G401 (cell line): ENCODE measurements around the gene CHCHD3. TPM values are rescaled to one million over a fixed set of nuclear protein-coding genes. Genes with fewer than 3 reads are reported as not detected.

Experiments
- DNase-seq: peaks from one replicate; pipeline ENCODE4 v3.0.0-alpha.2; 2015; ENCODE audit warnings: low spot score
- in situ Hi-C: cut with HindIII; loops from 2 replicates; pipeline ENCODE4 v1.10.0; 2016; ENCODE audit warnings: low sequenced_read_pairs, mixed read lengths
- total RNA-seq: library from RNA; depleted of rRNA; stranded (reverse); fragments of >200 nt; shearing (Covaris generic); gene quantifications from 2 replicates; pipeline ENCODE4 v1.2.3, GENCODE V29; 2014

CHCHD3 gene
- total RNA-seq, 1 experiment from 2014 or later = 220 TPM

DNA sequence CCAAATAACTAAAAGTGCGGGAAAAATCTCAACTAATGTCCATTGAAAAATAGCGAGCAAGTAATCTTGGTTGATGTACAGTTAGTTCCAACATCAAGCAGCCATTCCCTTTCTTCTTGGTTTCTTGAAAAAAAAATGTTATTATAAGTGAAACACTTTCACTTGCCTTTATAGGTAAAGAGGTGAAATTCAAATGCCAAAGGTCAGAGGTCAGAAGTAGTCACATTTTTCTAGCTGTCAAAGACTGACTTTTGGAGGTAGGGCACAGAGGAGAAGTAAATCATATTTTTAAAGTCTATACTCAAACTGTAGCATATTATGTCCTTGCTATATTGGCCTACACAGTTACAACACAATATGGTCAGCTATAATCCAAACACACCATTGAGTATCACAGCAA lies 62.3 kb downstream of the CHCHD3 start:
- in situ Hi-C loops = no loop called here
- DNase-seq = no peak

DNA sequence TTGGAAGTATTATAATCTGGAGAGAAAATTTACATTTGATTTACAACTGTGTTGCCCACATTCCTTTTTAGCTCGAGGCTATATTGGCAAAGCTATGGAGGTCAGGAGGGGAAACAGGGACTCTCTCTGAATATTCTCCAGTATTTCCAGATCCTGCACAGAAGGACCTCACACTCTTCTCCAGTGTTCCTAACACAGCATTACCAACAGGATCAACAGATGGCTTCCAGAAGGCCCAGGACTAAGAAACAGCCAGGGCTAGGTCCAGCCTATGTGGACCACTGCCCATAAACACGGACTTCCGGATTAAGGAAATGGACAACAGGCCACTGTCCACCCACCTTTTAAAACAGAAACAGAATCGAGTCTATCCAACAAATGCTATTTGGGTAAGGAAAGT lies 65.3 kb downstream of the CHCHD3 start:
- DNase-seq = no peak
- in situ Hi-C loops = no loop called here

DNA sequence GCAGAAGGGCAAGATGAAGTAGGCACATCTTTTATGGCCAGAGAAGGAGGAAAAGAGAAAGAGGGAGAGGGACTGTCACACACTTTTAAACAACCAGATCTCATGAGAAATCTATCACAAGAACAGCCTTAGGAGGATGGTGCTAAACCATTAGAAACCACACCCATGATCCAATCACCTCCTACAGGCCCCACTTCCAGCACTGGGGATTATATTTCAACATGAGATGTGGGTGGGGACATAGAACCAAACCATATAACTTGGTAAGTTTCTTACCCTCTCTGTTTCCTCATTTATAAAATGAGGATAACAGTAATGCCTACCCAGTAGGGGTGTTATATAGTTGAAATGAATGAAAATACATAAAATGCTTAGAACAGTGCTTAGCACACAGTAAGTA lies 66.0 kb downstream of the CHCHD3 start:
- in situ Hi-C loops = no loop called here
- no peak for DNase-seq

DNA sequence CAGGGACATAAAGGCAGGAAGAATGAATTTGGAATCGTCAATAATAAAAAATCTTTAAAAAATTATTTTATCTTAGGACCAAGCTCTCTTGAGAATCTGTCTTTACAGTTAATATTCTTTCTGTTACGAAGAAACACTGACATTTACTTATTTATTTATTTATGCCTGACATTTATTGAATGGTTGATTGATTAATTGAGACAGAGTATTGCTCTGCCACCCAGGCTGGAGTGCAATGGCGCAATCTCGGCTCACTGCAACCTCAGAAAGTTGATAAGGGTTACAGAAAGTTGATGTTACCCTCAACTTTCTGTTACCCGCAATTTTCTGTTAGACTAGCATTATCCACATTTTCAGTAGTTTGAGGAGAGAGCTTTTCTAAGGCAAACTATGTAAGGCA lies 70.1 kb downstream of the CHCHD3 start:
- in situ Hi-C loops = no loop called here

DNA sequence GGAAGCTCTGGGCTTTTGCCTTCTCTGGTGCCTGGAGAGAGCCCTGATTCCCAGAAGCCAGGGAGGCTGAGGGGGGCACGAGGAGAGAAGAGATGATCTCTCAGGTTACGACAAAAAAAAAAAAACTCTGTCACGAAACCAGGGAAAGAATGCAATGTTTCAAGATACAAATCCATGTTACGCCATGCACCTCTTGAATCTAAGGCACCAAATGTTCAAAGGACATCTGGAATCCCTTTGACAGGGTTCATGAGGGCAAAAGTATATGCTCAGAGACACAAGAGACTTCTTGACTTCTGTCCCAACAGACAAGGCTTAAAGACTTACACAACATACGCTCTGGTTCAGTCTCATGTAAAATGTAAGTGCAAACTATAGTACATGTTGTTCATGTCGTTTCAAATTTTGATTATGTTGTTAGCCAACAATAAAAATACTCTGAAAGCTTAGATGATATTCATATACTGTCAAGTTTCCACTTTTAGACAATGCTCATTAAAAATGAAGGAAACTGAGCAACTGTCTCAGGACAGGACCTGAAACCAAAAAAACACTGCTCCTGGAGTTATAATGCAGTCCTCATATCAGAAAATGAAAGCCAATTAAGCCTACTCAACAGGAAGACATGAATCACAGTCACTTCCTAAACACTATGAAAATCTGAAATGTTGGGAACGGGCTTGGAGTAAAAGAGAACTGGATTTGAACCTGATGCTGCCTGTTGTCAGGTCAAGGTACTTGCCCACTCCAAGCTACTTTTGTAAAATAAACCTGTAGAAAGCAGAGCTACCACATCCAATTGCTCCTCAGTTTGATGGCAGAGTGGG lies 72.3 kb downstream of the CHCHD3 start:
- in situ Hi-C loops = no loop called here
- no peak for DNase-seq

More for the DNA sequence above, 70.1 kb downstream of the CHCHD3 start:
- DNase-seq = no peak

DNA sequence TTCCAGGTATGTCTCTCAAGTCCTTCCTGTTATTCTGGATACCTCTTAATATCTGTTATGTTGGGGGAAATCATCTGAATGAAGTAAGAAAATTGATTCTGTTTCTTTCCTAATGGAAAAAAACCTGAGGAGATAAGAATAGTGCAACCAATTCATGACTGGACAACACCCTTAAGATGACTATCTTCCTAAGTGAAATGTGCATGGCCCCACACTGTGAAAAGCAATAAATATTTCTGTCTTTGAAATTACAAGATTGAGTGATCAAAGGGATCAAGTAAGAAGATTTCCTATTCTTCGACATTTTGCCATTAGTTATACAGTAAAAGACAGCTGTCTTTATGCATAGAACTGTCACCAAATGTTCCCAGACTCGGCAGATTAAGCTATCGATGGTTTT lies 73.9 kb downstream of the CHCHD3 start:
- in situ Hi-C loops = no loop called here
- no peak for DNase-seq

DNA sequence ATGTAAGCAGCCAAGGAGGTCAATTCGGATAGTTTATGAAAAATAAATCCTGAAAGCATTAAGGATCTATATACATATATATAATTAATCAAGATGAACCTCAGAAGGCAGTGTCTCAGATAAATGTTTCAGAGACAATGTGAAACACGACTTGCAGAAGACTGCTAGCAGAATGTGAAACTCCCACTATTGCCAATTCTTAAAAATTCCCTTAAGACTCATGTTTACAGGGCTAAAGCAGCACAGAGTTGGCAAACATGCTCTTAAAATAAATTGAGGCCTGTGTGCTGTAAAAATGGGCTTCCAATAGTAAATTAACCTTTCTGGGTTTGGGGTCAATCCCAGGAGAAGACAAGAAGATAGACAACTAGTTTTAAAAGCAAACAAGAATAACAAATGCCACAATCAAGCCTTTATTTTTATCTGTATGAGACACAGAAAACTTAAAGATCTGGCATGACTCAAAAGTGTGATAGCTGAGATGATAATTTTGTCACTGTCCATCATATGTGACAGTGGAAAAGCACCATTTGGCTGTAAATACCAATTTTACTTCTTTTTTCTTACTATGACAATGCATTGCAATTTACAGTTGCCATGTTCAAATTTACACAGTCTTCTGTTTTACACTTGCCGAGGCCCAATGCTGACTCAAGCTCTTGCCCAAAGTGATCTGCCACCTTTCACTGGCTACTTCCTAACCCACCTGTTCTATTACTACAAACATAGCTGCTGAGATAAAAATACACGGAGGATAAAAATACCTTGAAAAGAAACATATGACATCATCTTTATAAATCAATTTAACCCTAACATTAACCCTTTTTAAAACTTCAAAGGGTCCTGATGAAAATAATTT lies 78.6 kb downstream of the CHCHD3 start:
- in situ Hi-C loops = no loop called here
- DNase-seq = no peak

DNA sequence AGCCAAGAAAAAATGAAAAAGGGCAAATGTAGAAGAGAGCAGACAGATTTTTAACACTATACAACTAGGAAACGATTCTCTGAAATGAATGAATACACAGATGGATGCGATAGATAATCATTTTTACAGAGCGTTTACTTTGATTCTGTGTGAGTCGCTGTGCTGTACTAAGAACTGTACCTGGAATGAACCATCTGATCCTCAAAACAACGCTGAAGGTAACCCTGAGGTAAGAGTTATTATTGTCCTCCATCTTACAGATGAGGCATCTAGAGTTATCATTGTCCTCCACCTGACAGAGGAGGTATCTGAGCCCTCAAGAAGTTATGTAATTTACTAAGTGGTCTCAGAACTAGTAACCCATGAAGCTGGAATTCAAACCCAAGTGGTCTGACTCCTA lies 80.2 kb downstream of the CHCHD3 start:
- in situ Hi-C loops = no loop called here
- DNase-seq = no peak

DNA sequence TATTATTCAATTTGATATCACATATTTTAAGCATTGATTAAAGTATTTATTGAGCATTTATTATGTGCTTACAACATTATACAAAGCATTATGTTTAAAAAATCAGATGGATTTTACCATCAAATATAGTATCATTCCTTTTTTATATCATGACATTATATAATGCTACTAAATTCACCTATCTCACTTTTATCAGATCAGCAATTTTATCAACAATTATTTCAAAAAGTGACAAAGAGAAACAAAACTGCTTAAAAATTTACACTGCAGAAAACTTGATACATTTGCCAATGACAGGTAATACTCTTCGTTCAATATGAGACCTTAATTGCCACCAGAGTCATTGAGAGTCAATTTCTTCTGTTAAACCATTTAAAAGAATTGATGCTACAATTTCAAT lies 82.0 kb downstream of the CHCHD3 start:
- DNase-seq = no peak

DNA sequence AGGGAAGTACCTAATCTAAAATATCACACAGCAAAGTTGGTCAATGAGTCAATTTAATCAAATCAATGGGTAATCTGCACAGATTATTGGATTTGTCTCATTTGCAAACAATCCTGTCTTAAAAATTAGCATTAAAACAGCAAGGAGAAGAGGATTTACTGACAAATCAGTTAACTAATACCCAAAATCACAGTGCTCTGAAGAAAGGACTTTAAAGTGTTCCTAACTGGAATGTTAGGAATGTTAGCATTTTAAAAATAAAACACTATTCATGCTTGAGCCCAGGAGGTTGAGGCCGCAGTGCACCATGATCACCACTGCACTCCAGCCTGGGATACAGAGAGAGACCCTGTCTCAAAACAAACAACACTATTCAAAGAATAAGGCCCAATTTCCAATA lies 83.1 kb downstream of the CHCHD3 start:
- in situ Hi-C loops = no loop called here
- no peak for DNase-seq

More for the DNA sequence above, 82.0 kb downstream of the CHCHD3 start:
- in situ Hi-C loops = no loop called here

DNA sequence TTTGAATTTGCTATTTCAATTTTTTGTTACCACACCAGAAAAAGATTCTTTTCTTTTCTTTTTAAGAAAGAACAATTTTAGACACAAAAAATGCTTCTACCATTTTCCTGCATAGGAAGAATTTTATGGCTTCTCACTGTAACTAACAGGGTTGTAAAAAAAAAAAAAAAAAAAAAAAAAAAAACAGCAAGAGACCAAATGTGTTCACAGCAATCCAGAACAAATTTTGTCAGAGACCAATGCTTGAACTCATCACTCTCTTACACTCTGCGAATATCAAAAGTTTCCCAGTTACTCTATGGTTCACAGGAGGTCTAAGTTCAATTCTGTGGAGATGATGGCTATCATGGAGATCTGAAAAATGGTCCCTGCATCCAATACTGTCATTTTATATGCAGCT lies 84.4 kb downstream of the CHCHD3 start:
- in situ Hi-C loops = no loop called here
- DNase-seq = no peak

DNA sequence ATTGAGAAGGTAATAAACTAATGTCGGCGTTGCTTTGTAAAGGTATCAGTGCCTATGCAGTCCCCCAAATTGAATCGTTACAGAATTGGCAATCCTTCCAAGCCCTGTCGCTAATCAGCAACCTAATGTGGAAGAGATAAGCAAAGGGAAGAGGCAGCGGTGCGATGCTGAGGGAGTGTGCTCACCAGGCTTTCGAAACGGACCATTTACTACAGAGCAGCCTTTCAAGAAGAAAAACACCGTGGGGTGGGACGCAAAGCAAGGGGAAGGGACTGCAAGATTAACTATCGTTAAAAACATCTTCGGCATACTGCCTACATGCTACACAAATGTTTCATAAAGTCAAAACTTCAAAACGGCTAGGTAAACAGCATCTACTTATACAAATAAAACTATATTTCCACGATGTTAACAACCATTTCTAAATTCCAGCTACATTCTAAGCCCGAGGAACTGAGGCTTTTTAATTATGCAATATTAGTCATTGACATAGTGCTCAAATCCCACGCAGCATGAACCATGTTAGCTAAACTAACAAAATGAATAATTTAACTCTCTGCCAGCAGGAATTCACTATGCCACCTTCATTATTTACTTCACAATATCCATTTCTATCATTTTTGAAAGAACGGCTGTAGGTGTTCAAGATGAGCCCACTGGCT lies 85.2 kb downstream of the CHCHD3 start:
- in situ Hi-C loops = no loop called here
- DNase-seq = no peak

DNA sequence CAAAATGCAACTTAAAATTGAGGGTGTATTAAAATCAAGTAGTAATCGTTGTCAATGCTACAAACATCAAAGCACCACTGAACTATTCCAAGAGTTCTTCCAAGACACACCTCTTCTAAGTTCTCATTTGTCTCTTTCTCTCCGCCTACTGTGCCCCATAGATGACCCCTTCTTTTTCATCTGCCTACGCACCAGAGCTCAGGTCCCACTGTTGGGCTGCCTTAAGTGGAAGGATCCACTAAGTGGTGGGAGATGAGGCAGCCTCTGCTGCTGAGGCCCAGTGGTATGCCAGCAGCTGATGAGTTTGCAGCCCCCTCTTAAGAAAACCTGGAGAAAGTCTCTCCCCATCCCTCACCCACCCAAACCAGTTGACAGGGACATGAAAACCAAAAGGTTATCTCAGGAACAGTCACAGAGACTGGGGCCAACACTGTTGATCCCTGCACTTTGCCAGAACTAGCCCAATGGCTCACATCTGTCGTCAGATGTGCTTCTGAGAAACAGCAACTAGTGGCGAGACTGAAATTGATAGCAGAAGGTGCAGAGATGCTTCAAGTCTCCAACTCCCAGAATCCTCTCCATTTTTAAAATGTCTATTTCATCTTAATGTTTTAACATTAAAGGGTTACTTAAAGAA lies 88.4 kb downstream of the CHCHD3 start:
- in situ Hi-C loops = no loop called here
- DNase-seq = no peak

DNA sequence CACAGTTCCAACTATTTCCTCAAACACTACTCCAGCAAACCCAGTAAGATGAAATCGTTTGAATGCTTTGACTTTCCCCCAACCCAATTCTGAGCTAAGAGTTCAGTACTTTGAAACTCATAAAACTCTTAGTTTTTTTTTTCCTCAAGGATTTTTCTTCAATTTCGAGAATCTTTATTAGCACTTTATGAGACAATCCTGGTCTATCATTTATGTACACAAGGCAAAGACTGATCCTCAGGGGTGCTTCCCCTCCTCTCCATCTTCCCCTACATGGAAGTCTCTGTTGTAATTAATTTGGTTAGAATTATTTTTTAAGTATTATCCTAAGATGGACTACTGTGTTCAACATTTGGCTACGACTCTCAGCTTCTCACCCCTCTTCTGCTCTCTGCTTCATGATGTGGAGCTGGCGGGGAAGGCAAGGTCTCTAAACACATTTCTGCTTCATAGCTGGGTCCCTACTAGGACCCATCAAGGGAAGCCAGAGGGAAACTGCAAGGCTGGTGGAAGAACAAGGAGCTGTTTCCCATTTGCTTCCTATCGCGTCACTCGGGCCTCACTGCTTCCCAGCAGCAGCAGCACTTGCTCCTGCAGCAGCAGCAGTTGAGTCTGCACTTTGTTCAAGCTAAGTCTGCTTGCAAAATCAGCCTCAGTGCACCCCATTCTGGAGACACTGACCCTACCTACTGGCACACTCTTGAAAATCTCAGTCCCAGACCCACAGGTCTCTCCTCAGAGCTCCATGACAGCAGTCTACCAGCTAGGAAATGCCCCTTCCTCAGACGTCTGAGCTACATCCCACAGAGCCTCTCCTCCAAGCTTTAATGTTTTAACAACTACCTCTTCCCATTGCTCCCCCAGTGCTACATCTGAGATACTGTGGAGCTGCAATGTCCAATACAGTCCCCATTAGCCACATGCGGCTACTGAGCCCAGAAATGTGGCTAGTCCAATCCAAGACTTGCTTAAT lies 90.0 kb downstream of the CHCHD3 start:
- DNase-seq = no peak
- in situ Hi-C loops = no loop called here

DNA sequence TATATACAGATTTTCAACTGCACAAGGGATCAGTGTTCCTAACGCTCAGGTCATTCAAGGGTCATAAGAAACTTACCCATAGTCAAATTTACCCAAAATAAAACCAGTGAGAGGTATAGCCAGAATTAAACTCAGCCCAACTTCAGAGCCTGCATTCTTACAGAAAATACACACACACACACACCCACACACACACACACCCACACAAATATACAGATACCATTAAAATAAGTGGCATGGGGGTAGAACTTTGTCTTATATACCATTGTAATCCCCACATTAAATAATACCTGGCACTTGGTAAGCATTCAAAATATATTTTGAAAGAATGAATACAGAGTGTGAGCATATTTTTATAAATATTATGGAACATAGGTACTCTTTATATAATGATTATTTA lies 93.8 kb downstream of the CHCHD3 start:
- in situ Hi-C loops = no loop called here
- no peak for DNase-seq

DNA sequence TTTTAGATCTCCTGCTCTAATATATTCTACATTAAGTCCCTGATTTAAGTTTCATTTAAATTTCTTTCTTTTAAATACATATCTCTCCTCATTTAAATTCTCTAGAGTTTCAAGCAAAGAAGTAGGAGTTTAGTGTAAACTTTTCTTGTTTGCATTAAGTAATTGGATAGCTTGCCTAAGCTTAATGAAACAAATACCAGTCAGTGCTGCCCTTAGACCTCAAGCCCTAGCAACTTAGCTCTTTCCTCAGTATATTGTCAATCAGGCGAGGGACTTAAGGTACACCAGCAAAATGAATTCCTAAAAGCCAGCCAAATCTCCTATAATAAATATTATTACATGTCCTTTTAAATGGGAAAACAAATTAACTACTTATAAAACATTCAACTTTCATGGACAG lies 101.5 kb downstream of the CHCHD3 start:
- no peak for DNase-seq
- in situ Hi-C loops = no loop called here

DNA sequence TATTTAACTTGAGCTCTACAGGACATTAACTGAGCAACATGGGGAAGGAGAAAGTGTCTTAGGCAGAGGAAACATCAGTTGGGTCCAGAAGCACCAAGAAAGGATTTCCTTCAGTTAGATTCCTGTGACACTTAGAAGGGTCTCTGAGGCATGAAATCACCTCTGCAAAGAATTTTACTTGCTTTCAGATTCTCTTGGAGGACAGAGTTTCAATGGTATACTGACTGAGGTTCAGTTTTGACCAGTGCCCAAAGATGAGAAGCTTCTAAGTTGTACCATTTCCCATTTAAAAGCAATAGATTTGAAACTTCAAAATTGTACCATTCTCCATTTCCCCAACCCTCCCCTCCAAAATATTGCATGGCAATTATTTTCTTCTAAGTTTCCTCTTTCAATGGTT lies 102.4 kb downstream of the CHCHD3 start:
- in situ Hi-C loops = no loop called here
- no peak for DNase-seq

DNA sequence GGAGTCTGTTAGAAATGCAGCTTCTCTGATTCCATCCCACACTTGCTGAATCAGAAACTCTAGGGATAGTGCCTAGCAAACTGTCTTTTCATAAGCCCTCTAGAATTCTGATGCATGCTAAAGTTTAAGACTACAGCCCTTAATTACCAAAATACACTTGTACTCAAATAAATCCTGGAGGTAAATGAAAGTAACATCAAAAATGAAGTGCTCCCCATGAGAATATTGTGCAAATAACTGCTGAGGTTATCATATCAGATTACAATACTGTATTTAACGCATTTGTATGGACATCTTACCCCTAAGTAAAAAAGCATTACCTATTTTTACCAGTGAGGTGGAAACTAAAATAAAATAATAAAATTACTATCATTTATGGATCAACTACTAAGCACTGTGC lies 104.7 kb downstream of the CHCHD3 start:
- in situ Hi-C loops = no loop called here
- no peak for DNase-seq
